Measurements from ENCODE around the gene INPP4B.

The INPP4B gene

GRCh38 chr4:142036795-142037583 is 809.1 kb downstream of the INPP4B start:
- TF ChIP-seq CTCF (IDR thresholded peaks at IDR 0.05; ENCODE audit: borderline replicate concordance, insufficient read depth, low read depth, low read length): no peak
- H3K4me3 ChIP-seq (ENCODE audit: low read depth, low read length): no peak overlapping the region

GRCh38 chr4:142035566-142035965 is 810.5 kb downstream of the INPP4B start:
- H3K4me3 ChIP-seq (ENCODE audit: low read depth, low read length): no peak overlapping the region
- TF ChIP-seq CTCF (IDR thresholded peaks at IDR 0.05; ENCODE audit: borderline replicate concordance, insufficient read depth, low read depth, low read length): no peak

GRCh38 chr4:142034101-142034500 is 812.0 kb downstream of the INPP4B start:
- no peak for TF ChIP-seq CTCF (IDR thresholded peaks at IDR 0.05; ENCODE audit: borderline replicate concordance, insufficient read depth, low read depth, low read length)
- no peak overlapping the region for H3K4me3 ChIP-seq (ENCODE audit: low read depth, low read length)

GRCh38 chr4:142030010-142030409 is 816.1 kb downstream of the INPP4B start:
- TF ChIP-seq CTCF (IDR thresholded peaks at IDR 0.05; ENCODE audit: borderline replicate concordance, insufficient read depth, low read depth, low read length): no peak
- H3K4me3 ChIP-seq (ENCODE audit: low read depth, low read length): no peak overlapping the region

GRCh38 chr4:142021761-142022160 is 824.3 kb downstream of the INPP4B start:
- TF ChIP-seq CTCF (IDR thresholded peaks at IDR 0.05; ENCODE audit: borderline replicate concordance, insufficient read depth, low read depth, low read length): no peak

GRCh38 chr4:142021181-142021580 is 824.9 kb downstream of the INPP4B start:
- no peak overlapping the region for H3K4me3 ChIP-seq (ENCODE audit: low read depth, low read length)
- no peak for TF ChIP-seq CTCF (IDR thresholded peaks at IDR 0.05; ENCODE audit: borderline replicate concordance, insufficient read depth, low read depth, low read length)

More at GRCh38 chr4:142021761-142022160, 824.3 kb downstream of the INPP4B start:
- H3K4me3 ChIP-seq (ENCODE audit: low read depth, low read length): no peak overlapping the region

GRCh38 chr4:142016031-142016430 is 830.1 kb downstream of the INPP4B start:
- no peak for TF ChIP-seq CTCF (IDR thresholded peaks at IDR 0.05; ENCODE audit: borderline replicate concordance, insufficient read depth, low read depth, low read length)
- no peak overlapping the region for H3K4me3 ChIP-seq (ENCODE audit: low read depth, low read length)

Measured in GM12875 (cell line).